ENCODE data around the gene HAUS1. TPM values are rescaled to one million over a fixed set of nuclear protein-coding genes. Genes with fewer than 3 reads are reported as not detected.

The HAUS1 gene
- total and polyA plus RNA-seq, 9 donors: 18.6 to 54.2 (median 28.1) TPM

- 0 to 1% (median 0%) methylated on average over 39 to 75 of the region's 75 CpGs for WGBS, 3 donors
- H3K27ac ChIP-seq: peak within 1 kb of the TSS in 1 of 2 donors; percentile 22
These were observed 32.4 kb upstream of the HAUS1 start, which contains the start of gene PSTPIP2 for GRCh38 chr18:46071653-46072375. Gene PSTPIP2, minus strand, starts transcription at chr18:46072260. Its CDS starts 72 bp downstream, at chr18:46072188.

GRCh38 chr18:46072376-46072867 lies 31.8 kb upstream of the HAUS1 start:
- DNase-seq: no peak
- Histone ChIP-seq H3K4me3 (peak overlapping the region; percentile 84), H3K27ac (no peak overlapping the region), H3K27me3 (no peaks in the 10 kb centered on the region), H3K36me3 (no peaks in the 10 kb centered on the region), H3K9me3 (no peaks in the 10 kb centered on the region), H3K4me1 (ENCODE audit: insufficient read depth) (peaks cover 9% of the 10 kb centered on the region)
- intact Hi-C loops (cut with DNase I): loop anchor here in 2 of 4 donors (10.0 kb wide), 2 partner anchors 108 to 408 kb away; partner anchors contain the start of gene EPG5 (in 1 of the 2)
- TF ChIP-seq POLR2A (IDR thresholded peaks at IDR 0.05) (no peak), EP300 (IDR thresholded peaks at IDR 0.05) (no peak), CTCF (IDR thresholded peaks at IDR 0.05) (no peak)
- 11 to 18% (median 13%) methylated on average over 25 of the region's 25 CpGs for WGBS, 3 donors

More at GRCh38 chr18:46071653-46072375, 32.4 kb upstream of the HAUS1 start, which contains the start of gene PSTPIP2:
- no peak for TF ChIP-seq CTCF (IDR thresholded peaks at IDR 0.05)
- no peak for TF ChIP-seq POLR2A (IDR thresholded peaks at IDR 0.05)
- no peak for TF ChIP-seq EP300 (IDR thresholded peaks at IDR 0.05)
- Histone ChIP-seq H3K36me3 (no peaks in the 10 kb centered on the region), H3K27me3 (no peaks in the 10 kb centered on the region), H3K9me3 (no peaks in the 10 kb centered on the region), H3K4me3 (peak within 1 kb of the TSS; percentile 84), H3K4me1 (ENCODE audit: insufficient read depth) (peaks cover 9% of the 10 kb centered on the region)
- peak; percentile 49 to 75 (median 69) for DNase-seq
- intact Hi-C loops (cut with DNase I): loop anchor here in 2 of 4 donors (10.0 kb wide), 2 partner anchors 107 to 407 kb away; partner anchors contain the start of gene EPG5 (in 1 of the 2)

GRCh38 chr18:46072959-46073358 lies 31.2 kb upstream of the HAUS1 start:
- H3K27ac ChIP-seq: no peak overlapping the region
- intact Hi-C loops (cut with DNase I): loop anchor here in 2 of 4 donors (10.0 kb wide), 2 partner anchors 108 to 408 kb away; partner anchors contain the start of gene EPG5 (in 1 of the 2)
- H3K9me3 ChIP-seq: no peaks in the 10 kb centered on the region
- H3K36me3 ChIP-seq: no peaks in the 10 kb centered on the region
- H3K27me3 ChIP-seq: no peaks in the 10 kb centered on the region
- DNase-seq: no peak
- peaks cover 9% of the 10 kb centered on the region for H3K4me1 ChIP-seq (ENCODE audit: insufficient read depth)
- H3K4me3 ChIP-seq: no peak overlapping the region
- 72 to 76% (median 73%) methylated on average over 3 of the region's 3 CpGs for WGBS, 3 donors
- TF ChIP-seq POLR2A (IDR thresholded peaks at IDR 0.05): no peak
- no peak for TF ChIP-seq EP300 (IDR thresholded peaks at IDR 0.05)
- no peak for TF ChIP-seq CTCF (IDR thresholded peaks at IDR 0.05)

- Histone ChIP-seq H3K4me1 (ENCODE audit: insufficient read depth) (peaks cover 9% of the 10 kb centered on the region), H3K36me3 (no peaks in the 10 kb centered on the region), H3K27me3 (no peaks in the 10 kb centered on the region), H3K4me3 (no peak overlapping the region), H3K9me3 (no peaks in the 10 kb centered on the region), H3K27ac (no peak overlapping the region)
- 27 to 30% (median 28%) methylated on average over 9 of the region's 9 CpGs for WGBS, 3 donors
- intact Hi-C loops (cut with DNase I): loop anchor here in 2 of 4 donors (10.0 kb wide), 2 partner anchors 109 to 409 kb away; partner anchors contain the start of gene EPG5 (in 1 of the 2)
- TF ChIP-seq POLR2A (IDR thresholded peaks at IDR 0.05) (no peak), CTCF (IDR thresholded peaks at IDR 0.05) (peak in 2 of 3 donors; percentile 57 to 63)
- DNase-seq: peak in 1 of 5 donors; percentile 56
These were observed 30.5 kb upstream of the HAUS1 start for GRCh38 chr18:46073474-46074331.

Data from ovary (tissue), 9 donors.